ENCODE measurements around the gene ZBED1.

The ZBED1 gene

DNA sequence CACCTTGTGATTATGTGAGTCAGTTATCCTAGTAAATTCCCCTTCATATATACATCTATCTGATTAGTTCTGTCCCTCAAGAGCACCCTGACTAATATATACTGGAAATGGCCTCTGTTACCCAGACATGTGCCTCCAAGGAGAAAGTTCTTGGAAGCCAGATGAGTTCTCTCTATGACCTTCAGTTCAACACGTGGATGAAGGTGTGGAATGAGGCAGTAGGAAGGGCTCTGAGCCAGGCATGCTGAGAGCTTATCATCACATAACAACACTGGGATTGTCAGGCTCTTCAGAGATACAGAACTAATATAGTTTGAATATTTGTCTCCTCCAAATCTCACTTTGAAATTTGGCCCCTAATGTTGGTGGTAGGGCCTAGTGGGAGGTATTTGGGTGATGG lies 44.4 kb upstream of the ZBED1 start:
- Histone ChIP-seq H3K9me3 (ENCODE audit: severe bottlenecking) (peaks cover 2% of the 10 kb centered on the region), H3K36me3 (no peaks in the 10 kb centered on the region), H3K27ac (no peak overlapping the region), H3K27me3 (ENCODE audit: insufficient read depth, low read depth, severe bottlenecking) (no peaks in the 10 kb centered on the region), H3K4me3 (ENCODE audit: low read depth, low read length) (no peak overlapping the region)
- TF ChIP-seq, protein P1, sequence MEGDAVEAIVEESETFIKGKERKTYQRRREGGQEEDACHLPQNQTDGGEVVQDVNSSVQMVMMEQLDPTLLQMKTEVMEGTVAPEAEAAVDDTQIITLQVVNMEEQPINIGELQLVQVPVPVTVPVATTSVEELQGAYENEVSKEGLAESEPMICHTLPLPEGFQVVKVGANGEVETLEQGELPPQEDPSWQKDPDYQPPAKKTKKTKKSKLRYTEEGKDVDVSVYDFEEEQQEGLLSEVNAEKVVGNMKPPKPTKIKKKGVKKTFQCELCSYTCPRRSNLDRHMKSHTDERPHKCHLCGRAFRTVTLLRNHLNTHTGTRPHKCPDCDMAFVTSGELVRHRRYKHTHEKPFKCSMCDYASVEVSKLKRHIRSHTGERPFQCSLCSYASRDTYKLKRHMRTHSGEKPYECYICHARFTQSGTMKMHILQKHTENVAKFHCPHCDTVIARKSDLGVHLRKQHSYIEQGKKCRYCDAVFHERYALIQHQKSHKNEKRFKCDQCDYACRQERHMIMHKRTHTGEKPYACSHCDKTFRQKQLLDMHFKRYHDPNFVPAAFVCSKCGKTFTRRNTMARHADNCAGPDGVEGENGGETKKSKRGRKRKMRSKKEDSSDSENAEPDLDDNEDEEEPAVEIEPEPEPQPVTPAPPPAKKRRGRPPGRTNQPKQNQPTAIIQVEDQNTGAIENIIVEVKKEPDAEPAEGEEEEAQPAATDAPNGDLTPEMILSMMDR (IDR thresholded peaks at IDR 0.05; ENCODE audit: low read depth, low read length): no peak
- no peak for DNase-seq

DNA sequence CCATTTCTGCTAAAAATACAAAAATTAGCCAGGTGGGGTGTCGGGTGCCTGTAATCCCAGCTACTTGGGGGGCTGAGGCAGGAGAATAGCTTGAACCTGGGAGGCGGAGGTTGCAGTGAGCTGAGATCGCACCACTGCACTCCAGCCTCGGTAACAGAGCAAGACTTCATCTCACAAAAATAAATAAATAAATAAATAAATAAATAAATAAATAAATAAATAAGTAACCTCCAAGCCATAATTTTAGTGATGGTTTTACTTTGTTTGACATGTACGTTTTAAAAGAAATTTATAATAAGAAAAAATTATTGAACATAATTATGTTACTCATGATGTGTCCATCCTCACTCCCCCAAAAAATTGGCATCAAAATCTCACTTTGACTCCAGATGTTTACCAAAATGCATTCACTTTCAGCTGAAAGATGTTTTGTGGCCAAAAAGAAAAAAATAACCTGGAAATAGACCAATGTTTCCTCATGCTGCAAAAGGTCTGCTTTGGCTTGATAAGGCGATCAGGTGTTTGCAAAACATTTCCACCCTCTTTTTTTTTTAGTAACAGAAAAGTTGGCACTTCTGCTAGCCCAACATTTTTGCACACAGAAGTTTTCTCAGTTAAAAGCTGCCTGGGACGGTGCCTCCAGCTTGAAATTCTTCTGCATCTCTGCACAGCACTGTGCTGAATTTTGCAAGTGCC lies 42.2 kb upstream of the ZBED1 start:
- no peak for DNase-seq
- Histone ChIP-seq H3K9me3 (ENCODE audit: severe bottlenecking) (peaks cover 2% of the 10 kb centered on the region), H3K36me3 (no peaks in the 10 kb centered on the region), H3K4me3 (ENCODE audit: low read depth, low read length) (no peak overlapping the region), H3K27me3 (ENCODE audit: insufficient read depth, low read depth, severe bottlenecking) (no peaks in the 10 kb centered on the region), H3K27ac (no peak overlapping the region)
- TF ChIP-seq, protein P1 (IDR thresholded peaks at IDR 0.05; ENCODE audit: low read depth, low read length): no peak

DNA sequence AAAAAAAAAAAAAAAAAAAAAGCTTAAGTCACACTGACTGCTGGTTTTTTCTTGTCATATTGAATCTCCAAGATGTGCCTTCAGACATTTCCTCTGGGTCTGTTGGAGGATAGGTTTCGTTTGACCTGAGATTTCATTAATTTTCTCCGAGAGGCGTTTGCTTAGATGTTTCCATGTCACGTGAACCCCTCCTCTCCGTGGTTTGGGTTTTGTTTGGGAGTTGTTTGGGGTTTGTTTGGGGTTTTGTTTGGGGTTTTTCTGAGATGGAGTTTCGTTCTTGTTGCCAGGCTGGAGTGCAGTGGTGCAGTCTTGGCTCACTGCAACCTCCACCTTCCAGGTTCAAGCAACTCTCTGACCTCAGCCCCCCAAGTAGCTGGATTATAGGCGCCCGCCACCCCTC lies 40.8 kb upstream of the ZBED1 start:
- Histone ChIP-seq H3K9me3 (ENCODE audit: severe bottlenecking) (peaks cover 2% of the 10 kb centered on the region), H3K27me3 (ENCODE audit: insufficient read depth, low read depth, severe bottlenecking) (no peaks in the 10 kb centered on the region), H3K36me3 (no peaks in the 10 kb centered on the region), H3K4me3 (ENCODE audit: low read depth, low read length) (no peak overlapping the region), H3K27ac (no peak overlapping the region)
- DNase-seq: no peak
- TF ChIP-seq, protein P1 (IDR thresholded peaks at IDR 0.05; ENCODE audit: low read depth, low read length): no peak

DNA sequence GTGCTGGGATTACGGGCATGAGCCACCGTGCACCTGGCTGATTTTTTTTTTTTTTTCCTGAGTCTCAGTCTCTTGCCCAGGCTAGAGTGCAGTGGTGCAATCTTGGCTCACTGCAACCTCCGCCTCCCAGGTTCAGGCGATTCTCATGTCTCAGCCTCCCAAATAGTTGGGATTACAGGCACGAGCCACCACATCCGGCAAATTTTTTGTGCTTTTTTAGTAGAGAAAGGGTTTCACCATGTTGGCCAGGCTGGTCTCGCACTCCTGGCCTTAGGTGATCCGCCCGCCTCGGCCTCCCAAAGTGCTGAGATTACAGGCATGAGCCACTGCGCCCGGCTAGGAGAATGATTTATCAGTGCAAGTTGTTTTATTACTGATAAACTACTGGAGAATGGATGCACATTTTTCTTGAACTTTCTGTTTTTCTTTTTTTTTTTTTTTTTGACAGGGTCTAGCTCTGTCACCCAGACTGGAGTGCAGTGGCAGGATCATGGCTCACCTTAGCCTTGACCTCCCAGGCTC lies 39.7 kb upstream of the ZBED1 start:
- Histone ChIP-seq H3K27me3 (ENCODE audit: insufficient read depth, low read depth, severe bottlenecking) (no peaks in the 10 kb centered on the region), H3K9me3 (ENCODE audit: severe bottlenecking) (no peaks in the 10 kb centered on the region), H3K36me3 (no peaks in the 10 kb centered on the region), H3K4me3 (ENCODE audit: low read depth, low read length) (no peak overlapping the region), H3K27ac (no peak overlapping the region)
- TF ChIP-seq, protein P1 (IDR thresholded peaks at IDR 0.05; ENCODE audit: low read depth, low read length): no peak
- DNase-seq: no peak

GRCh38 chrX:2539586-2539985 lies 38.8 kb upstream of the ZBED1 start:
- DNase-seq: no peak
- no peaks in the 10 kb centered on the region for H3K36me3 ChIP-seq
- TF ChIP-seq, protein P1 (IDR thresholded peaks at IDR 0.05; ENCODE audit: low read depth, low read length): no peak
- no peak overlapping the region for H3K4me3 ChIP-seq (ENCODE audit: low read depth, low read length)
- H3K9me3 ChIP-seq (ENCODE audit: severe bottlenecking): no peaks in the 10 kb centered on the region
- no peak overlapping the region for H3K27ac ChIP-seq
- no peaks in the 10 kb centered on the region for H3K27me3 ChIP-seq (ENCODE audit: insufficient read depth, low read depth, severe bottlenecking)
